ENCODE data around the gene WDR81.
"Not testable (repeated sequence)": the region's sequence is repeated elsewhere in the genome, so short reads cannot be mapped to it uniquely, and the experiment has no call there.

The WDR81 gene

GRCh38 chr17:1732241-1732832 lies 7.8 kb downstream of the WDR81 start:
- DNase-seq, result no peak

GRCh38 chr17:1732833-1733321 lies 8.4 kb downstream of the WDR81 start:
- no peak for DNase-seq

- no peak for DNase-seq
Measured at GRCh38 chr17:1733759-1734158, 9.3 kb downstream of the WDR81 start.

- no peak for DNase-seq
Measured at GRCh38 chr17:1735418-1735817, 10.9 kb downstream of the WDR81 start.

- no peak for DNase-seq
Measured at GRCh38 chr17:1735834-1736347, 11.4 kb downstream of the WDR81 start.

- DNase-seq, result no peak
Measured at GRCh38 chr17:1736348-1737281, 12.1 kb downstream of the WDR81 start.

GRCh38 chr17:1737531-1738291 lies 13.2 kb downstream of the WDR81 start:
- no peak for DNase-seq

GRCh38 chr17:1741899-1742298 lies 17.4 kb downstream of the WDR81 start:
- not testable (repeated sequence) for DNase-seq

- no peak for DNase-seq
Measured at GRCh38 chr17:1742371-1743087, 18.0 kb downstream of the WDR81 start, which contains the start of gene SERPINF2. SERPINF2 (plus strand) TSS chr17:1742871; CDS start chr17:1744996, 2,125 bp downstream.

GRCh38 chr17:1743088-1743439 lies 18.6 kb downstream of the WDR81 start:
- DNase-seq, result no peak

- no peak for DNase-seq
Measured at GRCh38 chr17:1744551-1745512, 20.3 kb downstream of the WDR81 start.

GRCh38 chr17:1745513-1746020 lies 21.1 kb downstream of the WDR81 start:
- no peak for DNase-seq

GRCh38 chr17:1746975-1747543 lies 22.6 kb downstream of the WDR81 start:
- DNase-seq, result no peak

GRCh38 chr17:1750628-1751027 lies 26.1 kb downstream of the WDR81 start:
- DNase-seq, result no peak

GRCh38 chr17:1752425-1753262 lies 28.1 kb downstream of the WDR81 start:
- DNase-seq, result no peak

- DNase-seq, result no peak
Measured at GRCh38 chr17:1753767-1754429, 29.4 kb downstream of the WDR81 start.

- no peak for DNase-seq
Measured at GRCh38 chr17:1754430-1755112, 30.1 kb downstream of the WDR81 start.

GRCh38 chr17:1755252-1755826 lies 30.8 kb downstream of the WDR81 start:
- no peak for DNase-seq
